Ecto neural progenitor cell (in vitro differentiated cells): ENCODE results near the gene CBX1.
"Not testable (repeated sequence)": the region's sequence is repeated elsewhere in the genome, so short reads cannot be mapped to it uniquely, and the experiment has no call there.

Source experiments
- DNase-seq: peaks from one replicate; pipeline ENCODE4 v3.0.0-alpha.2; 2018; ENCODE audit warnings: low spot score

CBX1 gene

GRCh38 chr17:48123111-48123510 lies 21.8 kb upstream of the CBX1 start:
- DNase-seq, result peak; percentile 73

GRCh38 chr17:48122665-48123045 lies 21.4 kb upstream of the CBX1 start:
- DNase-seq, result no peak

GRCh38 chr17:48121923-48122664 lies 20.8 kb upstream of the CBX1 start:
- no peak for DNase-seq

GRCh38 chr17:48113201-48113676 lies 12.0 kb upstream of the CBX1 start:
- no peak for DNase-seq

GRCh38 chr17:48111937-48112241 lies 10.6 kb upstream of the CBX1 start:
- no peak for DNase-seq

GRCh38 chr17:48110761-48111160 lies 9.5 kb upstream of the CBX1 start:
- no peak for DNase-seq

- DNase-seq, result peak; percentile 99
Measured at GRCh38 chr17:48107137-48108055, 6.1 kb upstream of the CBX1 start, which contains the start of gene SNX11. Gene SNX11 (plus strand): TSS chr17:48107766. CDS start chr17:48112044, 4,278 bp downstream.

GRCh38 chr17:48106802-48107136 lies 5.5 kb upstream of the CBX1 start:
- no peak for DNase-seq

GRCh38 chr17:48104440-48104839 lies 3.2 kb upstream of the CBX1 start:
- no peak for DNase-seq

- DNase-seq, result no peak
Measured at GRCh38 chr17:48102798-48103715, 1.8 kb upstream of the CBX1 start.

- DNase-seq, result no peak
Measured at GRCh38 chr17:48102043-48102750, 919 bp upstream of the CBX1 start.

- DNase-seq, result no peak
Measured at GRCh38 chr17:48100591-48101011, 677 bp downstream of the CBX1 start.

- DNase-seq, result no peak
Measured at GRCh38 chr17:48100160-48100559, 1.1 kb downstream of the CBX1 start.

GRCh38 chr17:48095611-48096010 lies 5.7 kb downstream of the CBX1 start:
- no peak for DNase-seq

- no peak for DNase-seq
Measured at GRCh38 chr17:48093341-48094045, 7.8 kb downstream of the CBX1 start.

GRCh38 chr17:48084932-48085331 lies 16.3 kb downstream of the CBX1 start:
- no peak for DNase-seq

GRCh38 chr17:48081858-48082257 lies 19.4 kb downstream of the CBX1 start:
- DNase-seq, result no peak

GRCh38 chr17:48077152-48077551 lies 24.1 kb downstream of the CBX1 start:
- not testable (repeated sequence) for DNase-seq

- peak; percentile 74 for DNase-seq
Measured at GRCh38 chr17:48074322-48075081, 26.8 kb downstream of the CBX1 start.

GRCh38 chr17:48073566-48074094 lies 27.6 kb downstream of the CBX1 start:
- DNase-seq, result not testable (repeated sequence)
